COLO668 (cell line): Measurements from ENCODE around the gene PFKM.

ENCODE experiments used
- DNase-seq: peaks from one replicate; lab custom pipeline; 2025; ENCODE audit not compliant: unreplicated experiment; lab: John Stamatoyannopoulos, UW

The PFKM gene

GRCh38 chr12:48184549-48184922 lies 65.4 kb downstream of the PFKM start:
- no peak for DNase-seq

GRCh38 chr12:48185181-48185919 lies 66.2 kb downstream of the PFKM start:
- no peak for DNase-seq

GRCh38 chr12:48187916-48188695 lies 68.9 kb downstream of the PFKM start:
- DNase-seq = no peak

- peak; percentile 33 for DNase-seq
Observed at GRCh38 chr12:48189331-48190125, 70.4 kb downstream of the PFKM start.

- no peak for DNase-seq
Observed at GRCh38 chr12:48191096-48191495, 71.9 kb downstream of the PFKM start.

- DNase-seq = no peak
Observed at GRCh38 chr12:48192861-48193260, 73.7 kb downstream of the PFKM start.

- DNase-seq = no peak
Observed at GRCh38 chr12:48193623-48194022, 74.5 kb downstream of the PFKM start.

GRCh38 chr12:48194799-48195201 lies 75.6 kb downstream of the PFKM start:
- DNase-seq = no peak
